ENCODE measurements around the gene GPR55. TPM values are rescaled to one million over a fixed set of nuclear protein-coding genes. Genes with fewer than 3 reads are reported as not detected.
"Not testable (repeated sequence)": the region's sequence is repeated elsewhere in the genome, so short reads cannot be mapped to it uniquely, and the experiment has no call there.

GPR55 gene
- polyA plus RNA-seq, 1 donor from 2014 or later: 1.9 TPM

- peaks cover 14% of the 10 kb centered on the region for H3K27me3 Mint-ChIP-seq
- H3K9me3 Mint-ChIP-seq: no peaks in the 10 kb centered on the region
- no peak overlapping the region for H3K27ac Mint-ChIP-seq
- H3K36me3 Mint-ChIP-seq: no peaks in the 10 kb centered on the region
- H3K4me3 Mint-ChIP-seq: peak overlapping the region in 3 of 4 donors; percentile 53 to 88 (median 82)
- H3K4me1 Mint-ChIP-seq: peaks cover 6 to 15% (median 13%) of the 10 kb centered on the region in 3 donors
These were observed 18.2 kb upstream of the GPR55 start for GRCh38 chr2:230942920-230943896.

- Mint-ChIP-seq H3K9me3 (peaks cover 0 to 4% (median 3%) of the 10 kb centered on the region in 3 donors), H3K36me3 (no peaks in the 10 kb centered on the region), H3K27ac (no peak overlapping the region), H3K27me3 (peaks cover 14% of the 10 kb centered on the region), H3K4me1 (peaks cover 6 to 12% (median 12%) of the 10 kb centered on the region in 3 donors), H3K4me3 (no peak overlapping the region)
These were observed 17.3 kb upstream of the GPR55 start for GRCh38 chr2:230942371-230942770.

- Mint-ChIP-seq H3K4me3 (no peak overlapping the region), H3K4me1 (peaks cover 6 to 12% (median 12%) of the 10 kb centered on the region in 3 donors), H3K9me3 (peaks cover 0 to 10% (median 4%) of the 10 kb centered on the region in 3 donors), H3K36me3 (no peaks in the 10 kb centered on the region), H3K27ac (peak overlapping the region in 1 of 3 donors; percentile 41), H3K27me3 (peaks cover 14% of the 10 kb centered on the region)
These were observed 16.4 kb upstream of the GPR55 start for GRCh38 chr2:230941202-230942180.

GRCh38 chr2:230940471-230940815, 15.4 kb upstream of the GPR55 start:
- H3K27ac Mint-ChIP-seq: no peak overlapping the region
- H3K27me3 Mint-ChIP-seq: peaks cover 14% of the 10 kb centered on the region
- H3K36me3 Mint-ChIP-seq: peaks cover 3% of the 10 kb centered on the region
- no peak overlapping the region for H3K4me3 Mint-ChIP-seq
- H3K9me3 Mint-ChIP-seq: peaks cover 2 to 18% (median 10%) of the 10 kb centered on the region in 3 donors
- peaks cover 6 to 12% (median 12%) of the 10 kb centered on the region in 3 donors for H3K4me1 Mint-ChIP-seq

- Mint-ChIP-seq H3K27me3 (peaks cover 11% of the 10 kb centered on the region), H3K4me3 (no peak overlapping the region), H3K27ac (peak overlapping the region in 1 of 3 donors; percentile 27), H3K36me3 (peaks cover 3% of the 10 kb centered on the region), H3K9me3 (peaks cover 2 to 20% (median 10%) of the 10 kb centered on the region in 3 donors), H3K4me1 (peaks cover 6 to 12% (median 10%) of the 10 kb centered on the region in 3 donors)
These were observed 14.8 kb upstream of the GPR55 start for GRCh38 chr2:230939691-230940470.

- H3K27ac Mint-ChIP-seq: no peak overlapping the region
- peaks cover 2 to 20% (median 10%) of the 10 kb centered on the region in 3 donors for H3K9me3 Mint-ChIP-seq
- peaks cover 6 to 9% (median 8%) of the 10 kb centered on the region in 3 donors for H3K4me1 Mint-ChIP-seq
- peaks cover 3% of the 10 kb centered on the region for H3K36me3 Mint-ChIP-seq
- peaks cover 6% of the 10 kb centered on the region for H3K27me3 Mint-ChIP-seq
- H3K4me3 Mint-ChIP-seq: no peak overlapping the region
These were observed 14.1 kb upstream of the GPR55 start for GRCh38 chr2:230939066-230939591.

GRCh38 chr2:230938516-230939065, 13.5 kb upstream of the GPR55 start:
- Mint-ChIP-seq H3K27ac (no peak overlapping the region), H3K4me1 (peaks cover 2 to 5% (median 2%) of the 10 kb centered on the region in 3 donors), H3K4me3 (peak overlapping the region in 1 of 4 donors; percentile 43), H3K9me3 (peaks cover 2 to 20% (median 10%) of the 10 kb centered on the region in 3 donors), H3K36me3 (peaks cover 3% of the 10 kb centered on the region), H3K27me3 (peaks cover 4% of the 10 kb centered on the region)

GRCh38 chr2:230938098-230938497, 13.1 kb upstream of the GPR55 start:
- peaks cover 0 to 1% (median 0%) of the 10 kb centered on the region in 3 donors for H3K4me1 Mint-ChIP-seq
- peaks cover 2% of the 10 kb centered on the region for H3K27me3 Mint-ChIP-seq
- peaks cover 2 to 20% (median 10%) of the 10 kb centered on the region in 3 donors for H3K9me3 Mint-ChIP-seq
- peaks cover 3% of the 10 kb centered on the region for H3K36me3 Mint-ChIP-seq
- no peak overlapping the region for H3K27ac Mint-ChIP-seq
- no peak overlapping the region for H3K4me3 Mint-ChIP-seq

- no peak overlapping the region for H3K27ac Mint-ChIP-seq
- no peak overlapping the region for H3K4me3 Mint-ChIP-seq
- peaks cover 2% of the 10 kb centered on the region for H3K27me3 Mint-ChIP-seq
- peaks cover 3% of the 10 kb centered on the region for H3K36me3 Mint-ChIP-seq
- no peaks in the 10 kb centered on the region for H3K4me1 Mint-ChIP-seq
- H3K9me3 Mint-ChIP-seq: peaks cover 2 to 20% (median 10%) of the 10 kb centered on the region in 3 donors
These were observed 12.3 kb upstream of the GPR55 start for GRCh38 chr2:230937362-230937761.

- not testable (repeated sequence) for H3K4me1 Mint-ChIP-seq, H3K4me3 Mint-ChIP-seq, H3K36me3 Mint-ChIP-seq, H3K27ac Mint-ChIP-seq, H3K27me3 Mint-ChIP-seq
- peaks cover 2 to 20% (median 10%) of the 10 kb centered on the region in 3 donors for H3K9me3 Mint-ChIP-seq
These were observed 11.2 kb upstream of the GPR55 start for GRCh38 chr2:230936243-230936642.

GRCh38 chr2:230935130-230935430, 10.0 kb upstream of the GPR55 start:
- H3K4me3 Mint-ChIP-seq: no peak overlapping the region
- no peak overlapping the region for H3K27ac Mint-ChIP-seq
- H3K9me3 Mint-ChIP-seq: peaks cover 2 to 20% (median 10%) of the 10 kb centered on the region in 3 donors
- H3K4me1 Mint-ChIP-seq: no peaks in the 10 kb centered on the region
- H3K36me3 Mint-ChIP-seq: peaks cover 3% of the 10 kb centered on the region
- H3K27me3 Mint-ChIP-seq: peaks cover 2% of the 10 kb centered on the region

- Mint-ChIP-seq H3K4me3 (peak overlapping the region in 1 of 4 donors; percentile 60), H3K4me1 (no peaks in the 10 kb centered on the region), H3K36me3 (peaks cover 3% of the 10 kb centered on the region), H3K27me3 (peaks cover 1% of the 10 kb centered on the region), H3K9me3 (peaks cover 2 to 20% (median 10%) of the 10 kb centered on the region in 3 donors), H3K27ac (no peak overlapping the region)
These were observed 9.4 kb upstream of the GPR55 start for GRCh38 chr2:230934231-230935129.
